Endothelial cell of umbilical vein (primary cell): ENCODE measurements around the gene PGAP1. TPM values are rescaled to one million over a fixed set of nuclear protein-coding genes. Genes with fewer than 3 reads are reported as not detected.

Experiments
- BruUV-seq: library from RNA; stranded (reverse); fragments of 400-500 nt; replicated peaks from 2 replicates; lab custom pipeline; 2021; lab: Mats Ljungman, UMichigan
- CTCF ChIA-PET: fragments of 300-600, 350-600 bp; sonication (Branson Sonifier 250); formaldehyde crosslinking; loops from one replicate; lab custom pipeline; 2021; ENCODE audit warnings: antibody characterized with exemption, inconsistent platforms; lab: Charles Lee
- POLR2A ChIA-PET: fragments of 300-600, 350-600 bp; sonication (Branson Sonifier 250); formaldehyde crosslinking; loops from one replicate; lab custom pipeline; 2021; ENCODE audit warnings: antibody characterized with exemption, inconsistent platforms; lab: Charles Lee
- DNase-seq: peaks from one replicate; pipeline ENCODE4 v3.0.0-alpha.2; 2011; ENCODE audit warnings: low read depth, low spot score
- FAIRE-seq: peaks from 2 replicates; lab custom pipeline; 2011; peaks lifted over from hg19 to GRCh38; lab: Jason Lieb, UNC
- H2AFZ ChIP-seq: 2 replicates; pipeline ENCODE4 v1.6.0; 2012; ENCODE audit warnings: low read depth, low read length, control low read depth, inconsistent platforms
- H3K27ac ChIP-seq: 2 replicates; pipeline ENCODE4 v1.5.1; 2011; ENCODE audit warnings: low read depth, mild to moderate bottlenecking, control low read depth, low read length, moderate library complexity; ENCODE audit not compliant: insufficient read depth
- H3K27me3 ChIP-seq, 2 experiments: 2 replicates each; pipeline versions ENCODE4 v1.6.0 to v1.6.1; 2011; ENCODE audit warnings: low read length in 2 of 2, mixed read lengths in 1 of 2; ENCODE audit not compliant: control insufficient read depth in 2 of 2, insufficient read depth in 2 of 2
- H3K36me3 ChIP-seq, 2 experiments: 2 replicates in 1 of 2; 3 replicates in 1 of 2; pipeline ENCODE4 v1.5.1; 2011; ENCODE audit warnings: low read length in 2 of 2, mild to moderate bottlenecking in 1 of 2, moderate library complexity in 1 of 2; ENCODE audit not compliant: control insufficient read depth in 2 of 2, insufficient read depth in 2 of 2; ENCODE audit errors: extremely low read depth in 1 of 2
- H3K4me1 ChIP-seq: 3 replicates; pipeline ENCODE4 v1.5.1; 2011; ENCODE audit warnings: mild to moderate bottlenecking, low read length; ENCODE audit not compliant: control insufficient read depth, insufficient read depth; ENCODE audit errors: extremely low read depth
- H3K4me2 ChIP-seq: 2 replicates; pipeline ENCODE4 v1.6.1; 2011; ENCODE audit warnings: low read length, control low read depth, mixed read lengths; ENCODE audit not compliant: insufficient read depth
- H3K4me3 ChIP-seq, 3 experiments: fragments of 200-600 bp in 1 of 3; sonication (generic), shearing (Covaris generic) in 1 of 3; replicated peaks in 1 of 3; 2 replicates each; pipeline ENCODE4 v1.5.1; 2011 to 2016; ENCODE audit warnings: control low read depth in 3 of 3, low read length in 3 of 3, mild to moderate bottlenecking in 2 of 3, inconsistent platforms in 1 of 3, low read depth in 1 of 3, moderate library complexity in 1 of 3; ENCODE audit not compliant: insufficient read depth in 1 of 3
- H3K79me2 ChIP-seq: 2 replicates; pipeline ENCODE4 v1.6.0; 2012; ENCODE audit warnings: low read length, inconsistent platforms; ENCODE audit not compliant: control insufficient read depth, insufficient read depth
- H3K9ac ChIP-seq: replicated peaks from 2 replicates; pipeline ENCODE3; 2011; ENCODE audit warnings: low read length, control low read depth; ENCODE audit not compliant: insufficient read depth; ENCODE audit errors: extremely low read depth
- H3K9me1 ChIP-seq: replicated peaks from 3 replicates; pipeline ENCODE4 v1.6.0; 2011; ENCODE audit warnings: mild to moderate bottlenecking, low read length; ENCODE audit not compliant: control insufficient read depth, insufficient read depth; ENCODE audit errors: extremely low read depth
- H3K9me3 ChIP-seq: replicated peaks from 2 replicates; pipeline ENCODE4 v1.5.1; 2012; ENCODE audit warnings: low read length, inconsistent platforms; ENCODE audit not compliant: control insufficient read depth, insufficient read depth
- H4K20me1 ChIP-seq: replicated peaks from 2 replicates; pipeline ENCODE3; 2011; ENCODE audit warnings: mild to moderate bottlenecking, low read length; ENCODE audit not compliant: control insufficient read depth, insufficient read depth; ENCODE audit errors: extremely low read depth
- CTCF ChIP-seq, 2 donors: IDR thresholded peaks; 1 replicate in 1 of 2; 2 replicates in 1 of 2; pipeline ENCODE4 v1.5.1; 2011; ENCODE audit warnings: low read length in 2 of 2, mild to moderate bottlenecking in 2 of 2, moderate library complexity in 2 of 2, control low read depth in 1 of 2, inconsistent platforms in 1 of 2, low read depth in 1 of 2; ENCODE audit not compliant: insufficient read depth in 1 of 2; ENCODE audit errors: extremely low read depth in 1 of 2
- EZH2 ChIP-seq: IDR thresholded peaks from 2 replicates; pipeline ENCODE4 v1.6.1; 2012; ENCODE audit warnings: borderline replicate concordance, low read depth, mild to moderate bottlenecking, moderate library complexity, low read length, inconsistent platforms; ENCODE audit not compliant: severe bottlenecking
- GATA2 ChIP-seq: IDR thresholded peaks from 2 replicates; pipeline ENCODE4 v1.7.0; 2011; ENCODE audit warnings: low read depth, mild to moderate bottlenecking, moderate library complexity, mixed read lengths, low read length; ENCODE audit not compliant: insufficient read length, insufficient read depth
- JUN ChIP-seq: IDR thresholded peaks from 2 replicates; pipeline ENCODE4 v1.6.1; 2011; ENCODE audit warnings: borderline replicate concordance, low read depth; ENCODE audit not compliant: insufficient read length, insufficient read depth
- MAX ChIP-seq: IDR thresholded peaks from 2 replicates; pipeline ENCODE4 v1.6.1; 2011; ENCODE audit not compliant: insufficient read depth, insufficient read length
- MYC ChIP-seq: IDR thresholded peaks from one replicate; pipeline ENCODE4 v1.6.1; 2011; ENCODE audit warnings: mild to moderate bottlenecking, low read depth, low read length
- POLR2AphosphoS5 ChIP-seq: IDR thresholded peaks from 2 replicates; pipeline ENCODE4 v1.6.1; 2012; ENCODE audit warnings: low read depth, mild to moderate bottlenecking, control low read depth, low read length, moderate library complexity; ENCODE audit not compliant: insufficient read depth
- dilution Hi-C: fragments of 300-500 bp; cut with MboI; formaldehyde crosslinking; loops from one replicate; pipeline ENCODE4 v1.15.0; 2019; ENCODE audit warnings: low sequenced_read_pairs; ENCODE audit not compliant: extremely low pct_ligation_motif_present
- intact Hi-C: fragments of 100-400 bp; cut with micrococcal nuclease; formaldehyde crosslinking; loops from one replicate; pipeline ENCODE4 v1.10.0; 2022
- polyA plus RNA-seq, 4 experiments: library from polyadenylated mRNA; depleted of rRNA in 3 of 4; stranded (reverse) in 3 of 4; unstranded in 1 of 4; fragments of >200 nt; gene quantifications; 2 replicates each; pipeline versions ENCODE4 v1.2.1 to v1.2.3, GENCODE V29; 2011 to 2012; ENCODE audit warnings: missing spikeins in 1 of 4
- total RNA-seq: library from RNA; stranded (reverse); gene quantifications from 2 replicates; pipeline ENCODE4 v1.2.3, GENCODE V29; 2021

The PGAP1 gene
- total and polyA plus RNA-seq, 2 donors (not counting 3 experiments of a cell fraction or from before 2014, with no cell fraction given): 3.9 to 9.8 TPM

DNA sequence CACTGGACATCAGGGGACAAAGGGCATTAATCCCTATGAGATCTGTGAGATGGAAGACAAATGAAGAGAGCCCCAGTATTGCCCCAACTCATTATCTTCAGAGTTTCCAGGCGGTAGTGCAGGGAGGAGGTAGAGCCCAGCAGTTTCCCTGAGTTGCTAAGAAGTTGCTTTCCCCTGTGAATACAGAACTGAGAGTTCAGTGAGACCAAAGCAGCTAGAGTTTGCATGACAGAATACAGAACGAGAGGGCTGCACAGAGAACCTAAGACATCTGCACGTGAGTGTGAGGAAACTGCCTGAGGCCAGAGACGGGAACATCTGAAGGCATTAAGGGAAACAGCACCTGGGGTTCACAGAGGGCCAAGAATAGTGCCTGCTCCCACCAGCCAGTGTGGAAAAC, 18.1 kb upstream of the PGAP1 start:
- Histone ChIP-seq H3K36me3 (no peaks in the 10 kb centered on the region), H3K4me2 (no peak overlapping the region), H3K9me1 (no peaks in the 10 kb centered on the region), H4K20me1 (no peaks in the 10 kb centered on the region), H3K27me3 (no peaks in the 10 kb centered on the region), H3K27ac (no peak overlapping the region), H3K9ac (no peak overlapping the region), H2AFZ (no peak overlapping the region), H3K4me3 (no peak overlapping the region), H3K79me2 (no peaks in the 10 kb centered on the region), H3K9me3 (no peaks in the 10 kb centered on the region), H3K4me1 (no peaks in the 10 kb centered on the region)
- no peak for FAIRE-seq
- dilution Hi-C loops: no loop called here
- intact Hi-C loops: no loop called here
- no peak for DNase-seq
- BruUV-seq: no TSS peak
- CTCF ChIA-PET: interaction anchor here (1.3 kb wide), 1 partner anchor 169 kb away, joined by 3 read pairs; no protein-coding TSS in a partner anchor
- TF ChIP-seq POLR2AphosphoS5 (no peak), CTCF (IDR thresholded peaks at IDR 0.05; ENCODE audit: extremely low read depth in 1 of 2, insufficient read depth in 1 of 2, low read depth in 1 of 2, low read length in 2 of 2) (no peak), GATA2 (no peak), MAX (no peak), MYC (no peak), JUN (no peak), EZH2 (no peak)
- POLR2A ChIA-PET: no interaction called here
